DOHH2 (cell line): ENCODE data around the gene PDE4B.

Source experiments
- CTCF ChIP-seq: fragments of 200-600 bp; sonication (generic); IDR thresholded peaks from one replicate; pipeline ENCODE4 v1.5.1; 2014; ENCODE audit warnings: antibody characterized with exemption, mild to moderate bottlenecking, low read depth, low read length; ENCODE audit not compliant: poor library complexity, severe bottlenecking
- EZH2phosphoT487 ChIP-seq: fragments of 200-600 bp; sonication (generic); IDR thresholded peaks from 2 replicates; pipeline ENCODE4 v1.6.1; 2017; ENCODE audit warnings: borderline replicate concordance, mild to moderate bottlenecking, antibody characterized with exemption, low read length, moderate library complexity, mixed read lengths

- TF ChIP-seq CTCF (no peak), EZH2phosphoT487 (no peak)
Measured at GRCh38 chr1:66261364-66261763, 468.7 kb downstream of the PDE4B start.
